Measurements from ENCODE around the gene EPB41. TPM values are rescaled to one million over a fixed set of nuclear protein-coding genes. Genes with fewer than 3 reads are reported as not detected.
A peak's percentile ranks its signal among the peaks of the same experiment; 100 is the strongest.

The EPB41 gene
- total and polyA plus RNA-seq, 9 of the 15 experiments (the other 6 are each of a cell fraction or from before 2014, with no cell fraction given): 3.7 to 213 (median 141) TPM

DNA sequence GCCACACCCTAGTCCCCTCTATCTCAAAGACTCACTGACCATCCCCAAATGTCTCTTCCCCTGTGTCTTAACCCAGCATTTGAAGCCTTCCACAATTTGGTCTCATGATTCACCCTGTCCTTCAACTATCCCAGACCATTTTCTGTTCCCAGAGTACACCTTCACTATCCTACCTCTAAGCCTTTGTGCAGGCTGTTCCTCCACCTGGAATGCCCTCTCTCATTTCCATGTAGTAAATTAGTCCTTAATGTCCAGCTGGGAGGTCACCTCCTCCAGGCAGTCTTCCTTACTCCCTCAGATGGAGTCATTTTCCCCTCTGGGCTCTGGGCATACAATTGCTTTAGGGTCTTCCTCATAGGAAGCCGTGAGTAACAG lies 31.1 kb upstream of the EPB41 start (continued):
- TF ChIP-seq FOXA3 (CRISPR knock-in tag; conservative IDR thresholded peaks at IDR 0.05 in 1 of 2, IDR thresholded peaks at IDR 0.05 in 1 of 2): 0 out of 4 replicates have a peak, but pooled peaks of 1 of the 2 experiments have one; percentile 32
- TF ChIP-seq, protein P1, sequence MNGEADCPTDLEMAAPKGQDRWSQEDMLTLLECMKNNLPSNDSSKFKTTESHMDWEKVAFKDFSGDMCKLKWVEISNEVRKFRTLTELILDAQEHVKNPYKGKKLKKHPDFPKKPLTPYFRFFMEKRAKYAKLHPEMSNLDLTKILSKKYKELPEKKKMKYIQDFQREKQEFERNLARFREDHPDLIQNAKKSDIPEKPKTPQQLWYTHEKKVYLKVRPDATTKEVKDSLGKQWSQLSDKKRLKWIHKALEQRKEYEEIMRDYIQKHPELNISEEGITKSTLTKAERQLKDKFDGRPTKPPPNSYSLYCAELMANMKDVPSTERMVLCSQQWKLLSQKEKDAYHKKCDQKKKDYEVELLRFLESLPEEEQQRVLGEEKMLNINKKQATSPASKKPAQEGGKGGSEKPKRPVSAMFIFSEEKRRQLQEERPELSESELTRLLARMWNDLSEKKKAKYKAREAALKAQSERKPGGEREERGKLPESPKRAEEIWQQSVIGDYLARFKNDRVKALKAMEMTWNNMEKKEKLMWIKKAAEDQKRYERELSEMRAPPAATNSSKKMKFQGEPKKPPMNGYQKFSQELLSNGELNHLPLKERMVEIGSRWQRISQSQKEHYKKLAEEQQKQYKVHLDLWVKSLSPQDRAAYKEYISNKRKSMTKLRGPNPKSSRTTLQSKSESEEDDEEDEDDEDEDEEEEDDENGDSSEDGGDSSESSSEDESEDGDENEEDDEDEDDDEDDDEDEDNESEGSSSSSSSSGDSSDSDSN (IDR thresholded peaks at IDR 0.05; ENCODE audit: borderline replicate concordance in 1 of 2, low read depth in 2 of 2, low read length in 2 of 2): 0 out of 4 replicates have a peak, but pooled peaks of 1 of the 2 experiments have one; percentile 42
- no peak for TF ChIP-seq NRF1 (conservative IDR thresholded peaks at IDR 0.05 in 1 of 2, IDR thresholded peaks at IDR 0.05 in 1 of 2)
- TF ChIP-seq NFXL1 (CRISPR knock-in tag; IDR thresholded peaks at IDR 0.05): no peak
- no peak; the same call in 1 of the 2 replicates for TF ChIP-seq DMBX1 (CRISPR knock-in tag; IDR thresholded peaks at IDR 0.05; ENCODE audit: borderline replicate concordance)
- TF ChIP-seq CTBP1 (IDR thresholded peaks at IDR 0.05; ENCODE audit: borderline replicate concordance): no peak
- TF ChIP-seq, protein P2, sequence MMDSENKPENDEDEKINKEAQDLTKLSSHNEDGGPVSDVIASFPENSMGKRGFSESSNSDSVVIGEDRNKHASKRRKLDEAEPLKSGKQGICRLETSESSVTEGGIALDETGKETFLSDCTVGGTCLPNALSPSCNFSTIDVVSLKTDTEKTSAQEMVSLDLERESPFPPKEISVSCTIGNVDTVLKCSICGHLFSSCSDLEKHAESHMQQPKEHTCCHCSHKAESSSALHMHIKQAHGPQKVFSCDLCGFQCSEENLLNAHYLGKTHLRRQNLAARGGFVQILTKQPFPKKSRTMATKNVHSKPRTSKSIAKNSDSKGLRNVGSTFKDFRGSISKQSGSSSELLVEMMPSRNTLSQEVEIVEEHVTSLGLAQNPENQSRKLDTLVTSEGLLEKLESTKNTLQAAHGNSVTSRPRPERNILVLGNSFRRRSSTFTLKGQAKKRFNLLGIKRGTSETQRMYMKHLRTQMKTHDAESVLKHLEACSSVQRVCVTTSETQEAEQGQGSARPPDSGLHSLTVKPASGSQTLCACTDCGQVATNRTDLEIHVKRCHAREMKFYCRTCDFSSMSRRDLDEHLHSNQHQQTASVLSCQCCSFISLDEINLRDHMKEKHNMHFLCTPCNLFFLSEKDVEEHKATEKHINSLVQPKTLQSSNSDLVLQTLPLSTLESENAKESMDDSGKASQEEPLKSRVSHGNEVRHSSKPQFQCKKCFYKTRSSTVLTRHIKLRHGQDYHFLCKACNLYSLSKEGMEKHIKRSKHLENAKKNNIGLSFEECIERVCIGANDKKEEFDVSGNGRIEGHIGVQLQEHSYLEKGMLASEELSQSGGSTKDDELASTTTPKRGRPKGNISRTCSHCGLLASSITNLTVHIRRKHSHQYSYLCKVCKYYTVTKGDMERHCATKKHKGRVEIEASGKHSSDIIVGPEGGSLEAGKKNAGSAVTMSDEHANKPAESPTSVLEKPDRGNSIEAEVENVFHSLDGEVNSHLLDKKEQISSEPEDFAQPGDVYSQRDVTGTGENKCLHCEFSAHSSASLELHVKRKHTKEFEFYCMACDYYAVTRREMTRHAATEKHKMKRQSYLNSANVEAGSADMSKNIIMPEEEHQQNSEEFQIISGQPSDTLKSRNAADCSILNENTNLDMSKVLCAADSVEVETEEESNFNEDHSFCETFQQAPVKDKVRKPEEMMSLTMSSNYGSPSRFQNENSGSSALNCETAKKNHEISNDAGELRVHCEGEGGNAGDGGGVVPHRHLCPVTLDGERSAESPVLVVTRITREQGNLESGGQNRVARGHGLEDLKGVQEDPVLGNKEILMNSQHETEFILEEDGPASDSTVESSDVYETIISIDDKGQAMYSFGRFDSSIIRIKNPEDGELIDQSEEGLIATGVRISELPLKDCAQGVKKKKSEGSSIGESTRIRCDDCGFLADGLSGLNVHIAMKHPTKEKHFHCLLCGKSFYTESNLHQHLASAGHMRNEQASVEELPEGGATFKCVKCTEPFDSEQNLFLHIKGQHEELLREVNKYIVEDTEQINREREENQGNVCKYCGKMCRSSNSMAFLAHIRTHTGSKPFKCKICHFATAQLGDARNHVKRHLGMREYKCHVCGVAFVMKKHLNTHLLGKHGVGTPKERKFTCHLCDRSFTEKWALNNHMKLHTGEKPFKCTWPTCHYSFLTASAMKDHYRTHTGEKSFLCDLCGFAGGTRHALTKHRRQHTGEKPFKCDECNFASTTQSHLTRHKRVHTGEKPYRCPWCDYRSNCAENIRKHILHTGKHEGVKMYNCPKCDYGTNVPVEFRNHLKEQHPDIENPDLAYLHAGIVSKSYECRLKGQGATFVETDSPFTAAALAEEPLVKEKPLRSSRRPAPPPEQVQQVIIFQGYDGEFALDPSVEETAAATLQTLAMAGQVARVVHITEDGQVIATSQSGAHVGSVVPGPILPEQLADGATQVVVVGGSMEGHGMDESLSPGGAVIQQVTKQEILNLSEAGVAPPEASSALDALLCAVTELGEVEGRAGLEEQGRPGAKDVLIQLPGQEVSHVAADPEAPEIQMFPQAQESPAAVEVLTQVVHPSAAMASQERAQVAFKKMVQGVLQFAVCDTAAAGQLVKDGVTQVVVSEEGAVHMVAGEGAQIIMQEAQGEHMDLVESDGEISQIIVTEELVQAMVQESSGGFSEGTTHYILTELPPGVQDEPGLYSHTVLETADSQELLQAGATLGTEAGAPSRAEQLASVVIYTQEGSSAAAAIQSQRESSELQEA (IDR thresholded peaks at IDR 0.05; ENCODE audit: low read depth): no peak
- no peak for TF ChIP-seq SREBF2 (CRISPR knock-in tag; IDR thresholded peaks at IDR 0.05)
- TF ChIP-seq SNIP1 (IDR thresholded peaks at IDR 0.05; ENCODE audit: low read depth): 0 out of 2 replicates have a peak, but pooled peaks have one; percentile 3
- TF ChIP-seq, protein P3, sequence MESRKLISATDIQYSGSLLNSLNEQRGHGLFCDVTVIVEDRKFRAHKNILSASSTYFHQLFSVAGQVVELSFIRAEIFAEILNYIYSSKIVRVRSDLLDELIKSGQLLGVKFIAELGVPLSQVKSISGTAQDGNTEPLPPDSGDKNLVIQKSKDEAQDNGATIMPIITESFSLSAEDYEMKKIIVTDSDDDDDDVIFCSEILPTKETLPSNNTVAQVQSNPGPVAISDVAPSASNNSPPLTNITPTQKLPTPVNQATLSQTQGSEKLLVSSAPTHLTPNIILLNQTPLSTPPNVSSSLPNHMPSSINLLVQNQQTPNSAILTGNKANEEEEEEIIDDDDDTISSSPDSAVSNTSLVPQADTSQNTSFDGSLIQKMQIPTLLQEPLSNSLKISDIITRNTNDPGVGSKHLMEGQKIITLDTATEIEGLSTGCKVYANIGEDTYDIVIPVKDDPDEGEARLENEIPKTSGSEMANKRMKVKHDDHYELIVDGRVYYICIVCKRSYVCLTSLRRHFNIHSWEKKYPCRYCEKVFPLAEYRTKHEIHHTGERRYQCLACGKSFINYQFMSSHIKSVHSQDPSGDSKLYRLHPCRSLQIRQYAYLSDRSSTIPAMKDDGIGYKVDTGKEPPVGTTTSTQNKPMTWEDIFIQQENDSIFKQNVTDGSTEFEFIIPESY (CRISPR knock-in tag; IDR thresholded peaks at IDR 0.05): no peak
- no peak for TF ChIP-seq C11orf30 (IDR thresholded peaks at IDR 0.05; ENCODE audit: low read depth)
- no peak for TF ChIP-seq YY1 (IDR thresholded peaks at IDR 0.05; ENCODE audit: borderline replicate concordance in 1 of 3, control insufficient read depth in 1 of 3, extremely low read depth in 1 of 3, insufficient read depth in 3 of 3, insufficient read length in 1 of 3, insufficient replicate concordance in 2 of 3, low read depth in 1 of 3, low read length in 2 of 3)
- no peak for TF ChIP-seq MAFF (IDR thresholded peaks at IDR 0.05; ENCODE audit: low read length)
